Renal cortical epithelial cell (primary cell): Measurements from ENCODE around the gene RAPH1. TPM values are rescaled to one million over a fixed set of nuclear protein-coding genes. Genes with fewer than 3 reads are reported as not detected.

Source experiments
- DNase-seq: peaks from one replicate; pipeline ENCODE4 v3.0.0-alpha.2; 2011; ENCODE audit warnings: low read depth
- total RNA-seq: library from RNA; depleted of rRNA; stranded (reverse); fragments of >200 nt; gene quantifications from 2 replicates; pipeline ENCODE4 v1.2.3, GENCODE V29; 2014

Gene RAPH1
- total RNA-seq, 1 donor from 2014 or later = 43.3 TPM

DNA sequence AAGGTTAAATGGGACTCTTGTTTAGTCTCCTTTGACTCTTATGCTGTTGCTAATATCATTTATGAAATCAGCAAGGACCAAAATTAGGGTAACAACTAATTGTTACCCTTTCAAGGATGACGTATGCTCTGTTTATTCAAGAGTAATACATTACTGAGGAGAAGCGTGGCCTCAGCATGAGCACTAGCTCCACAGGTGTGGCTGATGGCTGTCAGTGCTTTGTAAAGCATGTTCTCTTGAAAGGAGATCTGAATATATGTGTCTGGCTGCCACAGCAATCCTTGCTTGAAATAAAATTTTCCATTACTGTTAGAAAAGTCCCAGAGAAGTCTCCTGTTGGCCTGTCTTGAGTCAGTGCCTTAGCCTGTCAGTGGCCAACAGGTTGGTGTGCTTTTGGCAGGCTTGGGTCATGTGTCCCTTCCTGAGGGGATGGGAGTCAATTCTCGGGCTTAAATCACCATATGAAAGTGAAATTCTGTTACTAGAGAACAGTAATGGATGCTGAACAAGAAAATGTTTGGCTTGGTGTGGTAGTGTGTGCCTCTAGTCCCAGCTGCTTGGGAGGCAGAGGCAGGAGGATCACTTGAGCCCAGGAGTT lies 174.2 kb downstream of the RAPH1 start:
- no peak for DNase-seq

DNA sequence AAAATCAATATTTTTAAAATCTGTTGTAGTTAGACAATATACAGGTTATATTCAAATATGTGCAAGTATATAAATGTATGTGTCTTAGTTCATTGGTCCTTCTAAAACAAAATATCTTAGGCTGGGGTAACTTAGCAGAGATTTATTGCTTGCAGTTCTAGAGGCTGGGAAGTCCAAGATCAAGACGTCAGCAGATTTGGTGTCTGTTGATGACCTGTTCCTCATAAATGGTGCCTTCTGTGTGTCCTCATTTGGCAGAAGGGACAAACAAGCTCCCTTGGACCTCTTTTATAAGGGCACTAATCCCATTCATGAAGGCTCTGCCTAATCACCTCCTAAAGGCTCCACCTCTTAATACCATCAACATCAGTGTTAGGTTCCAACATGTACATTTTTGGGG lies 175.7 kb downstream of the RAPH1 start:
- DNase-seq = no peak

DNA sequence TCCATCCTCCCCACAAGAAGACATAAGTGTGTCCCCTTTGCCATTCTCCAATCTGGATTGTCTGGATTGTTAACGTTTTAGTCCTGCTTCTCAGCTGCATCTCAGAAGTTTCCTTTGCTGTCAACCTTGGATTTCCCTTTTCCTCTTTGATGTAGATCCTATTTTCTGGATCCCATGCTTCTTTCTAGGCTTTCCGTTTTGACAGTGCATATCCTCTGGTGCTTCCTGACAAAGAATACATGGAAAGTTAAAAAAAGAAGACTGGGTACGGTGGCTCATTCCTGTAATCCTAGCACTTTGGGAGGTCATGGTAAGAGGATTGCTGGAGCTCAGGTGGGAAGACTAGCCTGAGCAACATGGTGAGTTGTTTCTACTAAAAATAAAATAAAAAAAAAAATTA lies 180.1 kb downstream of the RAPH1 start:
- DNase-seq = no peak

DNA sequence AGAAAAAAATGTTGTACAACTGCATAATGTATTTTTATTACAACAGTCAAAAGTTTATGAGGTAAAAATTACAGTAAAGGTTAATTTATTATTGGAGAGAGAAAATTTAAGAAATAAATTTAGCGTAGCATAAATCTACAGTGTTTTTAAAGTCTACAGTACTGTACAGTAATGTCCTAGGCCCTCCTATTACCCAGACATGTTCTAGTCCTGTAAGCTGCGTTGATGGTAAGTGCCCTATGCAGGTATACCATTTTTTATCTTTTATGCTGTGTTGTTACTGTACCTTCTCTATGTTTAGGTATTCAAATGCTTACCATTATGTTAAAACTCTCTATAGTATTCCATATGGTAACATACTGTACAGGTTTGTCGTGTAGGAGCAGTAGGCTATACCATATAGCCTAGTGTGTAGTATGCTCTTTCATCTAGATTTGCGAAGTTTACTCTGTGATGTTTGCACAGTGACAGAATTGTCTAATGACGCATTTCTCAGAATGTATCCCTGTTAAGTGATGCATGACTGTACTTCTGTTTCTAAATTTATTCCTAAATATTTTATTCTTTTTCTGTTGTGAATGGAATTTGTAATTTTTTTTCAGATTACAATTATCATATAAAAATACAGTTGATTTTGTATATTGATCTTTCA lies 182.4 kb downstream of the RAPH1 start:
- DNase-seq = no peak

DNA sequence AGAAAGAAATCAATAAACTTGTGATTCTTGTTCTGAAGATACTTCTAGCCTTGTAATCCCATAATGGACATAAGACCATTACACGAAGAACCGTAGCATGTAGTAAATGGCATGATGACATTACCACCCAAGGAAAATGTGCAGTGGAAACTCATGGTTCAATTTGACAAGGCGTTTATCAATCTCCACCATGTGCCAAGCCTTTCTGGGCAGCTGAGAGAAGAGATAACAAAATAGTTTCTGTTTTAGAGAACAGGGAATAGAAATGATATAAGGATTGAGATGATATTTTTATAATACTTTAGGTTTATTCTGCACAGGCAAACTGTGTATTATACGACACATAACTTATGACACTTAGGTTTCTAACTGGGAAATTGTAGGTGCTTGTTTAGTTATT lies 187.7 kb downstream of the RAPH1 start:
- no peak for DNase-seq

DNA sequence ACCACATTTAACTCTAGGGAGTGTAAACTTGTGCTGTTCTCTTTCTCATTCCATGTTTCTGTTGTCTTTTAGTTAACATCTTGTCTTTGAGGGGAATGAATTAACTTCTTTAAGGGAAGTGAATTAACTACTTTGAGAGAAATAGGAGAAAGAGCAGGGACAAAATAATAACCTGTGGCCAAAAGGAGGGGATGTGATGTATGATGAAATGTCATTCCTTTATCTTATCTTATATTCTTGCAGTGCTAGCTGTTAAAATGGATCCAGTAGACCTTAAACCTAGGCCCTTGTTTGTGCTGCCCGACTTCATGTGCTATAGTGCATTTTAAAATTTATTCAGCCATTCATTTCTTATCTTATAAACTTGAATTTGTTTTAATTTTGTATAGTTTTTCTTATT lies 188.5 kb downstream of the RAPH1 start:
- no peak for DNase-seq

DNA sequence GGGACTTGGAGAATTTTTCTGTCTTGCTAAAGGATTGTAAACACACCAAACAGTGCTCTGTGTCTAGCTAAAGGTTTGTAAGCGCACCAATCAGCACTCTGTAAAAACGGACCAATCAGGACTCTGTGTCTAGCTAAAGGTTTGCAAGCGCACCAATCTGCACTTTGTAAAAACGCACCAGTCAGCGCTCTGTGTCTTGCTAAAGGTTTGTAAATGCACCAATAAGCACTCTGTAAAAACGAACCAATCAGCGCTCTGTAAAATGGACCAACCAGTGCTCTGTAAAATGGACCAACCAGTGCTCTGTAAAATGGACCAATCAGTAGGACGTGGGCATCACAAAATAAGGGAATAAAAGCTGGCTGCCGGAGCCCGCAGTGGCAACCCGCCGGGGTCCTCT lies 190.4 kb downstream of the RAPH1 start:
- no peak for DNase-seq

Other genes starting within 250 kb of the RAPH1 start
- gene ABI2, start 206.9 kb downstream of the RAPH1 start, total RNA-seq = 14.1 and 59.7 TPM in 2 replicates
- not detected in 2 replicates for gene CD28, start 171.3 kb upstream of the RAPH1 start, total RNA-seq